GM12873 (cell line): ENCODE data around the gene ADPRS.

ENCODE experiments used
- CTCF ChIP-seq: IDR thresholded peaks from 2 replicates; pipeline ENCODE4 v1.5.1; 2012; ENCODE audit warnings: low read depth, mild to moderate bottlenecking, moderate library complexity, low read length, control low read depth; ENCODE audit not compliant: insufficient read depth; ENCODE audit errors: missing control alignments

Gene ADPRS

GRCh38 chr1:36122062-36123030, 33.7 kb downstream of the ADPRS start:
- no peak for TF ChIP-seq CTCF

DNA sequence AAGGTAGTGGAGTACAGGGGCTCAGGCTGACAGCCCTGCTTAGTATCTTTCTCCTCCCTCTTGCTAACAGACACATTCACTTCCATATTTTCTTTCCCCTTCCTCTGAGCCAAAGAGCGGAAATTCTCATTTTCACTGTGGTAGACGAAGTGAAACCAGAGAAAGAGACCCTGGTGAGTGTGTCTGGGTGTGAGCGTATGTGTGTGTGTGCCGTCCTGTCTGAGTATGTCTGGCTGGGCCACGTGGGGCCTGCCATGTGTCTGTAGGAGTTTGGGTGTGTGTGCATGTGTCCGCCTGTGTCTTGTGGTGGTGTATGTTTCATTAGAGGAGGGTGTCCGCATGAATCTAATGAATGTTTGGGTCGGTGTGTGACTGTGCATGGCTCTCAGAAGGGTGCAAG, 34.7 kb downstream of the ADPRS start:
- no peak for TF ChIP-seq CTCF

DNA sequence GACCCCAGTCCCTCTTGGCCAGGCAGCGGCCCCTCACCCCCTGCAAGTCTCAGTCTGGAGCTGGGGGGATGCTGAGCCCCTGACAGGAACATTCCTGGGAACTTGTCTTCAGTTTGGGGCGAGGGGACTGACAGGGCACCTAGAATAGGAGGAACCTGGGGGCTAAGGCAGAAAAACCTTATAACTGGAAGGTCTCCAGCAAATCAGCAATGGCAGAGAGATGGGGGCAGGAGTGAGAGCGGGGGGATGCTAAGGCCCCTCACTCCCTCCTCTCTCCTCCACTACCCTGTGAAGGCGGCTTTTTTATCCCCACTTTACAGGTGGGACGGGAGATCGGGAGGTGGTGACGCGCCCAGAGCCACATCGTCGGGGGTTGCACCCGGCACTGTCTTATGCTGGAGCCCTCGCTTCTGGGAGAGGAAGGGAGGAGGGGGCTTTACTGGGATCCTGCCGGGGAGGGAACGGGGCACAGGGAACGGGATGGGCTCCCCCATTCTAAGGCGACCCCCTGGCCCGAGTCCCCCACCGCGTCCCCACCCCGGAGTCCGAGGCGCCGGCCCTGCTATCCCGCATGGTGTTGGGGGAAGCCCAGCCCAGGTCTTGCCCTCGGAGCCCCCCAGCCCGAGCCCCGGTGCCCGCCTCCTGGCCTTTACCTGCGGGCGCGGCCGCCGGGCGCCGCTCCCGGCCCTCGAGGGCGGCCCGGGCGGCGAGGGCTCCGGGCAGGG, 35.9 kb downstream of the ADPRS start:
- TF ChIP-seq CTCF = no peak

- TF ChIP-seq CTCF = no peak
Observed at GRCh38 chr1:36125129-36125991, 36.7 kb downstream of the ADPRS start, which contains the start of gene COL8A2. Gene COL8A2 (minus strand): TSS chr1:36125222. CDS start chr1:36100242, 24,980 bp downstream.

DNA sequence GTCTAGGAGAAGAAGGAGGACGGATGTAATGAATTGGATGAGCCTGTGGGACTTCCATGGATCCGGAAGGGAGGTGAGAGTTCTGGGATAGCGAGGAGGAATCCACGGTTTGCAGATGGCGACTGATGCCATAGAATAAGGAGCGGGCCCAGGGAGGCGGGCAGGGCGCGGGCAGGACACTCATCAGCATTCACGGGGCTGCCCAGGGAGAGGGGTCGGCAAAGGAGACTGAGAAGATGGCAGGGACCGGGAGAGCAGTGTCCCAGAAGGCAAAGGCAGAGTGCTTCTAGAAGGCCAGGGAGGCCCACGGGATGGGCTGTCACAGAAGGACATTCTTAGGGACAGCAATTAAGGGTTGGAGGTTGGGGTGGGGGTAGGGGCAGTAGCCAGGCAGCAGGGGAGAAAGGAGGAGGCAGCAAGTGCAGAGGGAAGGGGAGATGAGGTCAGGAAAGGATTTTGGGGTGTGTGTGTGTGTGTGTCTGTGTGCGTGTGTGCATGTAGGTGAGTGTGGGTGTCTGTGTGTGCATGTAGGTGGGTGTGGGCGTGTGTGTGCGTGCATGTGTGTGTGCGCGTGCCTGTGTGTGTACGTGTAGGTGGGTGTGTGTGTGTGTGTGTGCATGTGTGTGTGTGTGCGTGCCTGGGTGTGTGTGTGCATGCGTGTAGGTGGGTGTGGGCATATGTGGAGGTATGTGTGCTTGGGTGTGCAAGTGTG, 37.5 kb downstream of the ADPRS start:
- TF ChIP-seq CTCF = no peak

DNA sequence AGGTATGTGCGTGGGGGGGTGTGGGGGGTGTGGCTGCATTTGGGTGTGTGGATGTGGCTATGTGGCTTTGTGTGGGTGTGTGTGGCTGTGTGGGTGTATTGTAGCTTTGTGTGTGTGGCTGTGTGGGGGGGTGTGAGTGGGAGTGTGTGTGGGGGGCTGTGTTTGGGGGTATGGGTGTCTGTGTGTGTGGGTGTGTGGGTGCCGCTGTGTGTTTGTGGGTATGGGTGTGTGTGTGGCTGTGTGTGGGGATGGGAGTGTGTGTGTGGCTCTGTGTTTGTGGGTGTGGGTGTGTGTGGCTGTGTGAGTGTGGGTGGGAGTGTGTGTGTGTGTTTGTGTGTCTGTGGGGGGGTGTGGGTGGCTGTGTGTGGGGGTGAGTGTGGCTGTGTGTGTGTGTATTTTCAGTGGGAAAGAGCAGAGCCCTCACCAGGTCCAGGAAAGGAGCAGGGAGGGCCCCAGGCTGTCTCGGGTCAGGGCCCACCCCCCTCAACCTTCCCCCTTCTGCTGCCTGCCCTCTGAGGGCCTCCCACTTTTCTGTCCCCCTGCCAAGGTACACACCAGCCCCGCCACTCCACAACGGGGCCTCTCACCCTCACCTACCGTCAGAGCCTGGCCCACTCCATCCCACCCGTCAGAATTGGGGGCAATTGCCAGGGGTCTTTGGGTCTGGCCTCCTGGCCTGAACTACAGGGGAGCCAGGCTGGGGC, 38.3 kb downstream of the ADPRS start:
- TF ChIP-seq CTCF = no peak
